NCI-H226 (cell line): ENCODE data around the gene EPOP.

Source experiments
- DNase-seq: peaks from one replicate; pipeline ENCODE4 v3.0.0-alpha.2; 2015

The EPOP gene

GRCh38 chr17:38674749-38675615 lies at the start of gene EPOP:
TSS of gene EPOP (minus strand) at chr17:38674957. CDS start at chr17:38674495, 462 bp downstream.
- peak; percentile 72 for DNase-seq

- no peak for DNase-seq
These were observed 47.0 kb upstream of the EPOP start for GRCh38 chr17:38721802-38722201.

- DNase-seq = no peak
These were observed 46.2 kb upstream of the EPOP start for GRCh38 chr17:38720941-38721340.

GRCh38 chr17:38719943-38720641 lies 45.3 kb upstream of the EPOP start:
- DNase-seq = no peak

- no peak for DNase-seq
These were observed 44.7 kb upstream of the EPOP start for GRCh38 chr17:38719289-38719942.

- DNase-seq = no peak
These were observed 42.5 kb upstream of the EPOP start for GRCh38 chr17:38717139-38717745.

GRCh38 chr17:38716368-38717005 lies 41.7 kb upstream of the EPOP start:
- no peak for DNase-seq

GRCh38 chr17:38715216-38715943 lies 40.6 kb upstream of the EPOP start:
- no peak for DNase-seq

- no peak for DNase-seq
These were observed 38.8 kb upstream of the EPOP start for GRCh38 chr17:38713456-38714075.

- no peak for DNase-seq
These were observed 37.8 kb upstream of the EPOP start for GRCh38 chr17:38712593-38712992.

GRCh38 chr17:38711792-38712571 lies 37.2 kb upstream of the EPOP start:
- DNase-seq = no peak

- DNase-seq = no peak
These were observed 36.2 kb upstream of the EPOP start for GRCh38 chr17:38710985-38711384.

GRCh38 chr17:38710604-38710962 lies 35.8 kb upstream of the EPOP start:
- no peak for DNase-seq

GRCh38 chr17:38709864-38710603 lies 35.3 kb upstream of the EPOP start:
- DNase-seq = no peak

GRCh38 chr17:38709104-38709820 lies 34.5 kb upstream of the EPOP start:
- no peak for DNase-seq

- DNase-seq = no peak
These were observed 33.1 kb upstream of the EPOP start for GRCh38 chr17:38707678-38708351.

- no peak for DNase-seq
These were observed 31.9 kb upstream of the EPOP start for GRCh38 chr17:38706505-38707216.
